Endothelial cell of umbilical vein (primary cell): ENCODE data around the gene RPS6KA6. TPM values are rescaled to one million over a fixed set of nuclear protein-coding genes. Genes with fewer than 3 reads are reported as not detected.

Experiments
- BruUV-seq: library from RNA; stranded (reverse); fragments of 400-500 nt; replicated peaks from 2 replicates; lab custom pipeline; 2021; lab: Mats Ljungman, UMichigan
- CTCF ChIA-PET: fragments of 300-600, 350-600 bp; sonication (Branson Sonifier 250); formaldehyde crosslinking; loops from one replicate; lab custom pipeline; 2021; ENCODE audit warnings: antibody characterized with exemption, inconsistent platforms; lab: Charles Lee
- POLR2A ChIA-PET: fragments of 300-600, 350-600 bp; sonication (Branson Sonifier 250); formaldehyde crosslinking; loops from one replicate; lab custom pipeline; 2021; ENCODE audit warnings: antibody characterized with exemption, inconsistent platforms; lab: Charles Lee
- DNase-seq: peaks from one replicate; pipeline ENCODE4 v3.0.0-alpha.2; 2011; ENCODE audit warnings: low read depth, low spot score
- FAIRE-seq: peaks from 2 replicates; lab custom pipeline; 2011; peaks lifted over from hg19 to GRCh38; lab: Jason Lieb, UNC
- H2AFZ ChIP-seq: 2 replicates; pipeline ENCODE4 v1.6.0; 2012; ENCODE audit warnings: low read depth, low read length, control low read depth, inconsistent platforms
- H3K27ac ChIP-seq: 2 replicates; pipeline ENCODE4 v1.5.1; 2011; ENCODE audit warnings: low read depth, mild to moderate bottlenecking, control low read depth, low read length, moderate library complexity; ENCODE audit not compliant: insufficient read depth
- H3K27me3 ChIP-seq, 2 experiments: 2 replicates each; pipeline versions ENCODE4 v1.6.0 to v1.6.1; 2011; ENCODE audit warnings: low read length in 2 of 2, mixed read lengths in 1 of 2; ENCODE audit not compliant: control insufficient read depth in 2 of 2, insufficient read depth in 2 of 2
- H3K36me3 ChIP-seq, 2 experiments: 2 replicates in 1 of 2; 3 replicates in 1 of 2; pipeline ENCODE4 v1.5.1; 2011; ENCODE audit warnings: low read length in 2 of 2, mild to moderate bottlenecking in 1 of 2, moderate library complexity in 1 of 2; ENCODE audit not compliant: control insufficient read depth in 2 of 2, insufficient read depth in 2 of 2; ENCODE audit errors: extremely low read depth in 1 of 2
- H3K4me1 ChIP-seq: 3 replicates; pipeline ENCODE4 v1.5.1; 2011; ENCODE audit warnings: mild to moderate bottlenecking, low read length; ENCODE audit not compliant: control insufficient read depth, insufficient read depth; ENCODE audit errors: extremely low read depth
- H3K4me2 ChIP-seq: 2 replicates; pipeline ENCODE4 v1.6.1; 2011; ENCODE audit warnings: low read length, control low read depth, mixed read lengths; ENCODE audit not compliant: insufficient read depth
- H3K4me3 ChIP-seq, 3 experiments: fragments of 200-600 bp in 1 of 3; sonication (generic), shearing (Covaris generic) in 1 of 3; replicated peaks in 1 of 3; 2 replicates each; pipeline ENCODE4 v1.5.1; 2011 to 2016; ENCODE audit warnings: control low read depth in 3 of 3, low read length in 3 of 3, mild to moderate bottlenecking in 2 of 3, inconsistent platforms in 1 of 3, low read depth in 1 of 3, moderate library complexity in 1 of 3; ENCODE audit not compliant: insufficient read depth in 1 of 3
- H3K79me2 ChIP-seq: 2 replicates; pipeline ENCODE4 v1.6.0; 2012; ENCODE audit warnings: low read length, inconsistent platforms; ENCODE audit not compliant: control insufficient read depth, insufficient read depth
- H3K9ac ChIP-seq: replicated peaks from 2 replicates; pipeline ENCODE3; 2011; ENCODE audit warnings: low read length, control low read depth; ENCODE audit not compliant: insufficient read depth; ENCODE audit errors: extremely low read depth
- H3K9me1 ChIP-seq: replicated peaks from 3 replicates; pipeline ENCODE4 v1.6.0; 2011; ENCODE audit warnings: mild to moderate bottlenecking, low read length; ENCODE audit not compliant: control insufficient read depth, insufficient read depth; ENCODE audit errors: extremely low read depth
- H3K9me3 ChIP-seq: replicated peaks from 2 replicates; pipeline ENCODE4 v1.5.1; 2012; ENCODE audit warnings: low read length, inconsistent platforms; ENCODE audit not compliant: control insufficient read depth, insufficient read depth
- H4K20me1 ChIP-seq: replicated peaks from 2 replicates; pipeline ENCODE3; 2011; ENCODE audit warnings: mild to moderate bottlenecking, low read length; ENCODE audit not compliant: control insufficient read depth, insufficient read depth; ENCODE audit errors: extremely low read depth
- CTCF ChIP-seq, 2 donors: IDR thresholded peaks; 1 replicate in 1 of 2; 2 replicates in 1 of 2; pipeline ENCODE4 v1.5.1; 2011; ENCODE audit warnings: low read length in 2 of 2, mild to moderate bottlenecking in 2 of 2, moderate library complexity in 2 of 2, control low read depth in 1 of 2, inconsistent platforms in 1 of 2, low read depth in 1 of 2; ENCODE audit not compliant: insufficient read depth in 1 of 2; ENCODE audit errors: extremely low read depth in 1 of 2
- EZH2 ChIP-seq: IDR thresholded peaks from 2 replicates; pipeline ENCODE4 v1.6.1; 2012; ENCODE audit warnings: borderline replicate concordance, low read depth, mild to moderate bottlenecking, moderate library complexity, low read length, inconsistent platforms; ENCODE audit not compliant: severe bottlenecking
- FOS ChIP-seq: IDR thresholded peaks from 2 replicates; pipeline ENCODE4 v1.6.1; 2011; ENCODE audit warnings: mild to moderate bottlenecking, low read length, moderate library complexity, borderline replicate concordance; ENCODE audit not compliant: insufficient read depth
- GATA2 ChIP-seq: IDR thresholded peaks from 2 replicates; pipeline ENCODE4 v1.7.0; 2011; ENCODE audit warnings: low read depth, mild to moderate bottlenecking, moderate library complexity, mixed read lengths, low read length; ENCODE audit not compliant: insufficient read length, insufficient read depth
- JUN ChIP-seq: IDR thresholded peaks from 2 replicates; pipeline ENCODE4 v1.6.1; 2011; ENCODE audit warnings: borderline replicate concordance, low read depth; ENCODE audit not compliant: insufficient read length, insufficient read depth
- MAX ChIP-seq: IDR thresholded peaks from 2 replicates; pipeline ENCODE4 v1.6.1; 2011; ENCODE audit not compliant: insufficient read depth, insufficient read length
- MYC ChIP-seq: IDR thresholded peaks from one replicate; pipeline ENCODE4 v1.6.1; 2011; ENCODE audit warnings: mild to moderate bottlenecking, low read depth, low read length
- POLR2A ChIP-seq: IDR thresholded peaks from 2 replicates; pipeline ENCODE4 v1.6.1; 2012; ENCODE audit warnings: low read depth, mild to moderate bottlenecking, control low read depth, low read length
- POLR2AphosphoS5 ChIP-seq: IDR thresholded peaks from 2 replicates; pipeline ENCODE4 v1.6.1; 2012; ENCODE audit warnings: low read depth, mild to moderate bottlenecking, control low read depth, low read length, moderate library complexity; ENCODE audit not compliant: insufficient read depth
- dilution Hi-C: fragments of 300-500 bp; cut with MboI; formaldehyde crosslinking; loops from one replicate; pipeline ENCODE4 v1.15.0; 2019; ENCODE audit warnings: low sequenced_read_pairs; ENCODE audit not compliant: extremely low pct_ligation_motif_present
- intact Hi-C: fragments of 100-400 bp; cut with micrococcal nuclease; formaldehyde crosslinking; loops from one replicate; pipeline ENCODE4 v1.10.0; 2022
- polyA plus RNA-seq, 4 experiments: library from polyadenylated mRNA; depleted of rRNA in 3 of 4; stranded (reverse) in 3 of 4; unstranded in 1 of 4; fragments of >200 nt; gene quantifications; 2 replicates each; pipeline versions ENCODE4 v1.2.1 to v1.2.3, GENCODE V29; 2011 to 2012; ENCODE audit warnings: missing spikeins in 1 of 4
- total RNA-seq: library from RNA; stranded (reverse); gene quantifications from 2 replicates; pipeline ENCODE4 v1.2.3, GENCODE V29; 2021

RPS6KA6 gene
- total and polyA plus RNA-seq, 2 donors (not counting 3 experiments of a cell fraction or from before 2014, with no cell fraction given), result 0.23 to 0.69 TPM

GRCh38 chrX:84156821-84157220, 31.2 kb downstream of the RPS6KA6 start:
- Histone ChIP-seq H3K27me3 (no peaks in the 10 kb centered on the region), H3K9ac (no peak overlapping the region), H3K4me3 (no peak overlapping the region), H3K79me2 (no peaks in the 10 kb centered on the region), H2AFZ (no peak overlapping the region), H4K20me1 (no peaks in the 10 kb centered on the region), H3K9me3 (no peaks in the 10 kb centered on the region), H3K27ac (no peak overlapping the region), H3K4me1 (no peaks in the 10 kb centered on the region), H3K4me2 (no peak overlapping the region), H3K36me3 (no peaks in the 10 kb centered on the region), H3K9me1 (no peaks in the 10 kb centered on the region)
- TF ChIP-seq JUN, result no peak
- no peak for TF ChIP-seq CTCF (IDR thresholded peaks at IDR 0.05; ENCODE audit: extremely low read depth in 1 of 2, insufficient read depth in 1 of 2, low read depth in 1 of 2, low read length in 2 of 2)
- no peak for TF ChIP-seq POLR2AphosphoS5
- no peak for TF ChIP-seq MYC
- TF ChIP-seq POLR2A, result no peak
- no peak for TF ChIP-seq MAX
- no peak for TF ChIP-seq GATA2
- no peak for TF ChIP-seq FOS
- no peak for TF ChIP-seq EZH2
- FAIRE-seq (no peak), DNase-seq (no peak)
- ChIA-PET CTCF (no interaction called here), POLR2A (no interaction called here)
- intact Hi-C loops, result no loop called here
- dilution Hi-C loops, result no loop called here
- BruUV-seq, result no TSS peak
